DMS79 (cell line): ENCODE results near the gene UBN2.

Experiments used
- DNase-seq: peaks from one replicate; lab custom pipeline; 2025; lab: John Stamatoyannopoulos, UW

Gene UBN2

GRCh38 chr7:139232377-139232717, 1.3 kb downstream of the UBN2 start:
- no peak for DNase-seq

- no peak for DNase-seq
Observed at GRCh38 chr7:139232904-139233303, 1.9 kb downstream of the UBN2 start.

DNA sequence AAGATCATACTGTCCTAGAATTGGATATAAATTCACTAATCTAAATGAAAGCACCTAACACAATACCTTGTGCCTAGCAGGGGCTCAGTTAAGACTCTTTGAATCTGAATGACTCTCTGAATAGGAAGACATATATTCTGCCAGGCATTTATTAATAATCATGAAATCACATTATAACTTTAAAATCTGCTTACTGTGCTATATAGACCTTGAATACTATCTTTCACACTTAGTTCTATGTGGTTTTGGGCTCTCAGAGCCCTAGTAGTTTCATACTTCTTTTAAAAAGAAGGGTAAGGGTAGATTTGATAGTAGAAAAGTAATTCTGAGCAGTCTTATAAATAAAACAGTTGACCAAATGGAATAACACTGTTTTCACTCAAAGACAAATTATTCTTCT, 10.2 kb downstream of the UBN2 start:
- DNase-seq, result no peak

- no peak for DNase-seq
Observed at GRCh38 chr7:139242741-139243281, 11.8 kb downstream of the UBN2 start.

DNA sequence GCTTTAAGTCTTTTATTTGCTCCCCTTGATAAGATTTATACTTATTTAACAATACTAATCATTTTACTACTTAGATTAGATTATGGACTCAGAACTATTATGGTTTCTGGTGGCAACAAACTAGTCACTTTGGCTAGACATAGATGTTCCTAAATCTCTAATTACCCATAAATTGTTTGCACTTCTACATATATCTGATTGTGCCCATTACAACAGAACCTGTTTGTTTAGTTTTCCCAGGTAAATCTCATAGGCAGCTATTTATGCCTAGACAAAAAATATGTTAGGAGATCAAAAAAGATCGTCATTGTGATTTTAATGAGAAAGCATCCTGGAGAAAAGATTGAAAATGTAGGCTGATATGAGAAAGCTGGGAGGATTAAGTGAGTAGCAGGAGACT, 14.4 kb downstream of the UBN2 start:
- DNase-seq, result no peak

DNA sequence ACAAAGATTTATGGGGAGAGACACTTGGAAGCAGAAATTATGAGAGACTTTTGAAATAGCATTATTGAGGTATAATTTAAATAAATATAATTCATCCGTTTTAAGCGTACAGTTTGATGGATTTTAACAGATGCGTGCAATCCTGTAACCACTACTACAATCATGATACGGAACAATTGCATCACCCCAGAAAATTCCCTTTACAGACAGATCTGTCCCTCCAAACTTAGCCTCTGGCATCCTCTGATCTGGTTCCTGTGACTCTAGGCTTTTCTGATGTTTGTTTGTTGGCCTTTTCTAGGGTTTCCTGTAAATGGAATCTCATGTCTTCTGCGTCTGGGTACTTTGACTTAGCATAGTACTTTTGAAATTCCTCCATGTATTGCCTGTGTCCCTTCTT, 15.5 kb downstream of the UBN2 start:
- no peak for DNase-seq

GRCh38 chr7:139246905-139247304, 15.9 kb downstream of the UBN2 start:
- no peak for DNase-seq

- no peak for DNase-seq
Observed at GRCh38 chr7:139249179-139249810, 18.3 kb downstream of the UBN2 start.

GRCh38 chr7:139252451-139252850, 21.4 kb downstream of the UBN2 start:
- DNase-seq, result no peak

DNA sequence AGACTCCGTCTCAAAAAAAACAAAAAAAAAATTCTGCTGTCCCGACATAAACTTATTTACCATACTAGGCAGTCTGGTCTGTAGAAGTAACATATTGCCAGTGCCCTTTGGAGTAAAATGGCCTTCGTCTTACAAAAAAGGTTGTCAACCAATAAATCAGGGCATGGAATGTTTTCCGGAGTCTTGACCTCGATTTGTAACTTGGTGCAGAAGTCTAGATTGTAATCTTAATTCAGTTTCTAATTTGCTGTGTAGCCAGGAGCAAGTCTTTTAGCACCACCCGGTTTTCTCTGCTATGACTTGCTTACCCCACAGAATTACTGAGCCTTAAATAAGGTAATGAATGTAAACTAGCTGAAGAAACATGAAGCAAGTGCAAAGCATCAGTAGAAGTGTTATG, 23.2 kb downstream of the UBN2 start:
- no peak for DNase-seq

DNA sequence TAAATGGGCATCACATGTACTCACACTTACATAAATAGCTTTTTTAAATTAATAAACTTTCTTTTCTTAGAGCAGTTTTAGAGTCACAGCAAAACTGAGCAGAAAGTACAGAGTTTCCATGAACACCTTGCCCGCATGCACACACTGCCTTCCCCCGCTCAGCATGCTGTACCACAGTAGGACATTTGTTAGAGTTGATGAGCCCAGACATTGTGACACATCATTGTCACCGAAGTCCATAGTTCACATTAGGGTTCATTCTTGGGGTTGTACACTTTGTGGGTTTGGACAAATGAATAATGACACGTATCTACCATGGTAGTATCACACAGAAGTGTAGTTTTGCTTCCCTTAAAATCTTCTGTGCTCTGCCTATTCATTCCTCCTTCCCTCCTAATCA, 23.7 kb downstream of the UBN2 start:
- DNase-seq, result no peak

DNA sequence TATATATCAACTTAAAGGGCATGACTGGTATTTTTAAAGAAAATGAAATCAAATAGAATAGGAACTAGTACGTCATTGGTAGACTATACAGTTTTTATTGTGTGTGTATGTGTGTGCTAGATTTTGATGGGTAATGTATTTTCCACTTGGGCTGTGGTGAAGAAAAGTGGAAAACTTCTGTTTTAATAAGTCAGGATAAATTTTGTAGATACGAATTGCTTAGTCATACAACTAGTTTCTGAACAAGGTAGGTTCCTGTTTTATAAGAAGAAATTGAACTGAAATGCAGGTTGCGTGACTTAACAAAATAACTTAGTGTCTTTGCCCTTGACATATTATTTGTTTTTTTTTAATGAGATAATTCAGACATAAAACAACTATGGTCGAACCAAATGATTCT, 24.3 kb downstream of the UBN2 start:
- no peak for DNase-seq

DNA sequence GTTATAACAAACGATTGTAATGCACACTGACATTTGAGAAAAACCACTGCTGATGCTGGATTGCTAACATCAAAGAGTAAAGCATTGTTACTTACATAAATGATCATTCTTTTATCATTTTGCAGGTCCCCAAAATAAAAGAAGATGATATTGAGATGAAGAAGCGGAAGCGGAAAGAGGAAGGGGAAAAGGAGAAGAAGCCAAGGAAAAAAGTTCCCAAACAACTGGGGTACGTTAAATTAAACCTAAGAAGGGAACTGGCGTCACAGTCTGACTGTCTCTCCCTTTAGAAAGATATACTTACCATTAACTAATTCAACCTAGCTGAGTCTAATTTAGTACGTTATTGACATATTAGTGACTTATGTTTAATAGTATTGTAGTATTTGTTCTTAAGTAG, 28.1 kb downstream of the UBN2 start:
- DNase-seq, result no peak

- no peak for DNase-seq
Observed at GRCh38 chr7:139264220-139264619, 33.2 kb downstream of the UBN2 start.

- DNase-seq, result no peak
Observed at GRCh38 chr7:139265673-139266072, 34.6 kb downstream of the UBN2 start.

GRCh38 chr7:139271718-139272628, 40.9 kb downstream of the UBN2 start:
- no peak for DNase-seq

- DNase-seq, result no peak
Observed at GRCh38 chr7:139284252-139284896, 53.3 kb downstream of the UBN2 start.

- DNase-seq, result no peak
Observed at GRCh38 chr7:139286144-139286543, 55.1 kb downstream of the UBN2 start.

GRCh38 chr7:139292821-139293220, 61.8 kb downstream of the UBN2 start:
- DNase-seq, result no peak

DNA sequence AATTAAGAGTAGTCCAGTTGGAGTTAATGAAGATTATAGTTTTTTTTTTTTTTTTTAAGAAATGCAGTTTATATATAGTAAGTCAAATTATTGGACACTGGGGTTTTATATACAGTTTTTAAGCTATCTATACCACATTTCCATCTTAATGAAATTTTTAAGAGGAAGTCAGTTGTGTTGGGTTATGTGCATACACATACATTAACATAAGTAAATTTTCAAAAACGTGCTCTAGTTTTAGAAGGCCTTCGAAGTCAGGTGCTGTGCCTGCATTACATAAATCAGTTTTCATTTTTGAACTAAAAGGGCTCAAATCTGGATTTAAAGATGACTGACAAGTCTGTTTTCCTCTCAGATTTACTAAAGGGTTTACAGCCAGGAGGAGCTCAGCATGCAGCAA, 62.5 kb downstream of the UBN2 start:
- no peak for DNase-seq

DNA sequence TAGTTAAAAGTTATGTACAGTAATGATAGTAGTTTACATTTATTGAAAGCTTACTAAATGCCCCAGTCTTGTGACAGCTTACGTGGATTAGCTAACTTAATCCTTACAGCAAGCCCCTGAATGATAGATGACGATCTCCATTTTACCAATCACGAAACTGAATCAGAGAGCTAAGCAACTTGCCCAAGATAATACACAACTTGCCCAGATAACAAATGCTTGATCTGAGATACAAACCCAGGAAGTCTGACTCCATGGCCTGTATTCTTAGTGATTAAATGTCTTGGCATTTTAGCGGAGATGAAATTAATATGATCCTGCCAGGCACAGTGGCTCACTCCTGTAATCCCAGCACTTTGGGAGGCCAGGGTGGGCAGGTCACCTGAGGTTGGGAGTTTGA, 63.2 kb downstream of the UBN2 start:
- DNase-seq, result no peak

DNA sequence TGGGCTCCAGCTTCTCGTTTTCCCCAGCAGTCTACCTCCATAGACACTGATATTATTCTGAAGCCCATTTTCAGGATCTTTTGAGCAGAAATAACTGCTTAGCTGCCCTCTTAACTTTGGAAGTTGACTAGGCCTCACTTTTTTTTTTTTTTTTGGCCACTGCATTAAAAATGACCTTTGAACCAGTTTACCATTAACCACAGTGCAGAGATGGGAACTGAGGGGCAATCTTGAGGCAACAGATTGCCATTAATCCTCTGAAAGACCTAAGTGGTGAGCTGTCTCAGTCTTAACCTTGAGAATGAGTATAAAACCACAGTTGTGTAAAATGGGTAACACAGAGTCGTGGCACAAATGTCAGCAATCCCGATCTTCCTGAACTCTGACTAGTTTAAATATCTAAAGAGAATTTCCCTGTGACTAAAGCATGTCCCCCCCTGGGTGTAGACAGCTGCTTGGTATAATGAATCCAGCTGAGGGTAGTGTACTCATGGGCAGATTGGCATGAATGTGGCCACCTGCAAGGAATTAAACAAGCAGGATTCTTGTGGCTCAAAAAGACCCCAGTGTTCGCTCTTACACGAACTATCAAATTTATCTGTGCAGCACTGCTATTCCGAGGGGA, 64.0 kb downstream of the UBN2 start:
- DNase-seq, result no peak

GRCh38 chr7:139297795-139298194, 66.8 kb downstream of the UBN2 start:
- no peak for DNase-seq
